Right renal cortex interstitium (tissue), 3 donors: ENCODE results near the gene AMIGO1. TPM values are rescaled to one million over a fixed set of nuclear protein-coding genes. Genes with fewer than 3 reads are reported as not detected.
"Not testable (repeated sequence)": the region's sequence is repeated elsewhere in the genome, so short reads cannot be mapped to it uniquely, and the experiment has no call there.

Experiments used
- DNase-seq, 3 donors: peaks; one replicate each; pipeline ENCODE4 v3.0.0-alpha.2; 2013; ENCODE audit warnings: low read depth in 3 of 3, low spot score in 2 of 3
- polyA plus RNA-seq, 3 donors: library from polyadenylated mRNA; unstranded; fragments of 120-200 nt; gene quantifications; one replicate each; pipeline ENCODE4 v1.2.1, GENCODE V29; 2013; ENCODE audit not compliant: insufficient read length in 3 of 3

Gene AMIGO1
- polyA plus RNA-seq, 3 donors, result 7.8 to 10.5 (median 8.8) TPM

DNA sequence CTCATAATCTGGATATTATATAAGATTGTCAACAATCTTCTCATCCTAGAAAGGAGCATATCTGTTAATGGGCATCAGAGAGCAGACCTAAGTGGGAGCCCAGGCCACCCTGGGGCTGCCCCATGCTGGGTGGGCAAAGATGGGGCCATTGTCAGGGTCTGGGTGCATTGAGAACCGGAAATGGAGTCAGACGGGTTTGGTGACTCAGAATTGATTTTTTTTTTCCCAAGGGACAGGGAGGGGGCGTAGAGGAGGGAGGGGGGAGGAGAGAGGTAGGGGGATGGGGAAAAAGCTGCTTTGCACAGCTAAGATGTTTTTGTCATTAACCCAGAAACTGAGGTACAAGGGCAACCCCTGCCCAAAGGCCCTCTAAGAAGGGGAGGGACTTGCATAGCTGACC, 24.5 kb downstream of the AMIGO1 start:
- DNase-seq, result no peak

DNA sequence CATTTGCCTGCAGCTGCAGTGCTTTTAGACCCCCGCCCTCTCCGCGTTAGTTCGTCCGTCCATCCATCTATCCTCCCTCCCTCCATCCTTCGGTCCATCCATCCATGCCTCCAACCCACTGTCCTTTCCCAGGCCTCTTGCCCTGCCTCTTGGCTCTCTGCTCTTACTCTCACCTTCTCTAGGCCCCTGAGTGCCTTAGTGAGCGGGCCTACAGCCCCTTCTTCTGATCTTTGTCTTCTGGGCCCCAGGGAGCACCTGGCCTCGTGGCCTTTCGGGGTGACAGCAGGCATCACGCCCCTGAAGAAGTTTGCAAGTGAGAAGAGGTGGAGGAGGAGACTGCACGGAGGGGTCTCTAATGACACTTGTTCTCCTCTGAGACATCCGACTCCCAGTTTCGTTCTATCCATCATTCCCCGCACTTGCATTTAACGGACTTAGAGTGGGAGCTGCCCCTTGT, 25.0 kb downstream of the AMIGO1 start:
- no peak for DNase-seq

DNA sequence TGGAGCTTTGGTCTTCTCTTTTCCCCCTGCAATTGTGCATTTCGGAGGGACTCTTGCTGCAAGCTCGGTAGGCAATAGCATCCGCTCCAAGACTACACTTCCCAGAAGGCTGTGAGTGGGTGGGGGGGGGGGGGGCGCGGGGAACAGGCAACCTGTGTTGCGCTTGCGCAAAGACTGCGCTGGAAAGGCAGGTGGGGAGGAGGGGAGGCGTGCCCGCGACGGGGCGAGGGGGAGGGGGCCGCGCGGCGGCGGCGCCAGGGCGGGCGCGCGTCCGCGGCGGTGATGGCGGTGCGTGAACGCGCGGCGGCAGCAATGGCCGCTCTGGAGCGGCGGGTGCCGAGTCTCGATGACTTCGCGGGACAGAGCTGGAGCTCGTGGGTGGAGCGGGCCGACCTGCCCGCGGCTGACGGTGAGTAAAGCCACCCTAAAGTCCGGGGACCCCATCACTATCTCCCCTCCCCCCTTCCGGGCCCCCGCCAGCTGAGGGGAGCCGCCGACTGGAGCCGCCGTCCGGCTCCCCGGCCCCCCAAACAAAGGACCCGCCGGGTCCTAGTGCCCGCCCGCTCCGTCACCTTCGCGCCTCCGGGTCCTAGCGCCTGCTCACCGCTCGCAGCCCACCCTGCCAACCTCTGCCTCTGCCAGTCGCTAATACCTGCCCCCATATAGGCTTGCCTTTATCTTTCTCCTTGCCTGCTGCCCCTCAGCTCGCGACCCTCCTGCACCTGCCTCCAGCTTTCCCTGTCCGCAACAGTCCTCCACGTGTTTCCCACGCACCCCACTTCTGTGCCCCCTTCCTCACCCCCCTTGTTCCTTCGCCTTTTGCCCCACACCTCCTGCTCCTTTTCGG, 25.6 kb downstream of the AMIGO1 start, which contains the start of gene ATXN7L2:
TSS of gene ATXN7L2 (plus strand) at position 234 of the 847 bp plus-strand sequence. CDS start at position 283, 49 bp downstream.
- peak; percentile 70 to 84 (median 75) for DNase-seq

DNA sequence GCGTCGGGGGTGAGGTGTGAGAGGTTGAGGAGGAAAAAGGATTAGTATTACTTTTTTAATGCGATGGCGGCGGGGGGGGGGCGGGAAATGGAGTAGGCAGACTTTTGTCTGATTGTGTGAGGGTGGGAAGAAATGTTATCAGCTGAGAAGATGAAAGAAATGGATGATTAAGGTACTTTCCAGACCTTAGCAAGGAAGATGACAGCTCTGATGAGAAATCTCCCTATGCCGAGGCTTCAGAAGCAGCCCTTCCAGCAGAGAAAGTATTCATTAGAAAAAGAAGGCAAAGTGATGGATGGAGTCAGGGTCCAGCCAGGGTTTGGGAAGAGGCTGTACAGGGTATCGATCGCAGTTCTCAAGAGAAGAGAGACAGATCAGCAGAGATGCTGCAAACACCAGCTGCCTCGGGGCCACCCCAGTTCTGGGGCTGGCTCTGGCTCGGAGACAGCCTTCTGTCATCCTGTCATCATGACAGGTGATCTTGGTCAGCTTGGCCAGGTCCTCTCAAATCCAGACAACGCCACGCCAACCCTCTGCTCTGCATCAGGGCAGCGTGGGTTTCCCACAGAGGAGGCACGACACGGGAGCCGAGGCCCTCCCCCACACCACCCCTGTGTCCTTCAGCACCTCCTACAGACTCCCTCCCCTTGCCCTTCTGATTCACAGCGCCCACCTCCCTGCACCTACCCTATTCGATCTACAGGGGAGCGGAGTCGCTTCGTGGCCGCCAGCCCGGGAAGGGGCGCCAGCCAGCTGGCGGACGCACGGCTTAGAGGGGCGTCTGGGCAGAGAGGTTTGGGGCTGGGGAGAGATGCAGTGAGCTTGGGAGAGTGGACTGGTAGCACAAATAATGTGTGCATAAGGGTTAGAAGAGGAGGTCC, 26.5 kb downstream of the AMIGO1 start:
- DNase-seq, result no peak

DNA sequence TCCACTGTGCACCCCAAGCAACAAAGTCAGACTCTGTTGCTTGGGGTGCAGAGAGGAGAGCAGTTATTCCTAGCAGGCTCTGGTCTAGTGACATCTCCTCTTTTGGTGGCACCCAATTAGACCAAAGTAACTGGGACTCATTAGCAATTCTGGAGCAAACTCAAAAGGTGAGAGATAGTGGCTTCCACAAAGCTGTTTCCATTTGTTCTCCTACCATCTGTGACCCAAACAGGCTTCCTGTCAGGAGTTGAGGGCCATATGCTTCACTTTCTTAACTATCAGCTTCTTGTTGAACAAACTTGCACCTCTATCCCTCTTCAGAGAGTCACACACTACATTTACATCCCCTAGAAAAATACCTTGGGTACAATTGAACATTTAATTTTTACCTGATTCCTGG, 27.3 kb downstream of the AMIGO1 start:
- no peak for DNase-seq

DNA sequence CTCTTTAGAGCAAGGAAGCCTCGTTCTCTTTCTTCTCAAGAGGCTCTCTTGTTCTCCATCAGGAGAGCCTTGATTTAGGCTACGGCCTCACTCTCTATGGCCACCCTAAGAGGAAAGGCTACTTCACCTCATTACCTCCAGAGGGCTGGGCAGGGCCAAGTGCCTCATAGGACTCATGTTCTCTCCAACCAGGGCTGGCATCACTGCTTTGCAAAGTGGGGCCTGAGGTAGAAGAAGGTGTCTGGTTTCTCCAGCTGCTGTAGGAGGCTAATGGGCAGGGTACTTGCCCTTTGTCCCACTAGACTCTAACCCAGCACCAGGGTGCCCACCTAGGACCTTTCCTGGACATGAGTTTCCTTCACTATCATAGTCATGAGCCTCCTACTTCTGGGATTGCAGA, 27.9 kb downstream of the AMIGO1 start:
- DNase-seq, result no peak

DNA sequence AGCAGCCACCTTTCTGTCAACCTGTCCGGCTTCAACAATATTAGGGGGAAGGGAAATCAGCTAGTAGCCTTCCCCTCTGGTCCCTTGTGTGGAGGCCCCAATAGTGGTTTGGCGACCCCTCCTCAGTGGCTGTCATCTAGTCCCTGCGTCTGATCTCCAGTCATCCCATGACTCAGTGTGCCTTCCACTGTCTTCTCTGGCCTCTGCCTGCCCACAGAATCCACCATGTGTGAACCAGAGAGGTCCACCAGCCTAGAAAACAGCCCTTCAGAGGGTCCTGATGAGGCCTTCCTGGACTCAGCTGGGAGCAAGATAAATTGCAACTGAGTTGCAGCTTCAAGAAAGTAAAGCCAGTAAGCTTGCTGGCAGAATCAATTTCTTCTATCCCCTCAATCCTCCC, 29.6 kb downstream of the AMIGO1 start:
- no peak for DNase-seq

DNA sequence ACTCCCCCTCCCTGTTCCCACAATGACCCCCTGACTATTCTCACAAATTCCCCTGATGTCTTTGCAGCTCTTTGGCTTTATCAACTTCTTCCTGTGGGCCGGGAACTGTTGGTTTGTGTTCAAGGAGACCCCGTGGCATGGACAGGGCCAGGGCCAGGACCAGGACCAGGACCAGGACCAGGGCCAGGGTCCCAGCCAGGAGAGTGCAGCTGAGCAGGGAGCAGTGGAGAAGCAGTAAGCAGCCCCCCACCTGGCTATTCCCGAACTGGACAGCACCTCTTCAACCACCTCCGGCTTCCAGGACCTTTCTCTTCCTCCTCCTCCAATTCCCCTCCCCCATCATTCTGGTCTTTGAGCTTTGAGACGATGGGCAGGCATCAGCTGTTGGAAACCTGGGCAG, 30.2 kb downstream of the AMIGO1 start:
- DNase-seq, result no peak

DNA sequence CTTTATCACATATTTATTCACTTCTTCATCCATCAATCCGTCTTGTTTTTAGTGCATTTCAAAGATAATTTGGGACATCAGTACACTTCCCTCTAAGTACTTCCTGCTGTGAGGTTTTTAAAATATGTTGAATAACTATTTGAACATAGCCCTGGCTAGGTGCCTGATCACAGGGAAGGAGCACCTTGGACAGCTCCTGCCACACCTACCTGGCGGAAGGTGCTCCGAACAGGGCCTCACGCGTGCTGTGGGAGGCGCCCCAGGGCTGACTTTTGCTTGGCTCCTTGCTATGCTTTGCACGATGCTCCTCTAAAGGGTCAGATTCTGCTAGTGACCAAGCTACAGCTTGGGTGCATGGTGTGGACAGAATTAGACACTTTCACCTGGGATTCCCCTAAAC, 30.7 kb downstream of the AMIGO1 start:
- DNase-seq, result no peak

DNA sequence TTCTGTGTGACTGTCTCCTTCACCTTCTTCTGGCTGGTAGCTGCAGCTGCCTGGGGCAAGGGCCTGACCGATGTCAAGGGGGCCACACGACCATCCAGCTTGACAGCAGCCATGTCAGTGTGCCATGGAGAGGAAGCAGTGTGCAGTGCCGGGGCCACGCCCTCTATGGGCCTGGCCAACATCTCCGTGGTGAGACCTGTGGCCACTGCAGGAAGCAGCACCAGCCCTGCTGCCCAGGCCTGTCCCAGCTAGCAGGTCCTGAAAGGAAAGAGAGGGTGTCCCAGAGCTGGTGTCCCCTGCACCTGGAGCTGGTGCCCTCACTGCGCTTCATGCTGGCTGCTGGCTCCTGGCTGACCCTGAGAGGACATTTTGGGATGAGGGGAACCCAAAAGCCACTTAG, 31.7 kb downstream of the AMIGO1 start:
- no peak for DNase-seq

DNA sequence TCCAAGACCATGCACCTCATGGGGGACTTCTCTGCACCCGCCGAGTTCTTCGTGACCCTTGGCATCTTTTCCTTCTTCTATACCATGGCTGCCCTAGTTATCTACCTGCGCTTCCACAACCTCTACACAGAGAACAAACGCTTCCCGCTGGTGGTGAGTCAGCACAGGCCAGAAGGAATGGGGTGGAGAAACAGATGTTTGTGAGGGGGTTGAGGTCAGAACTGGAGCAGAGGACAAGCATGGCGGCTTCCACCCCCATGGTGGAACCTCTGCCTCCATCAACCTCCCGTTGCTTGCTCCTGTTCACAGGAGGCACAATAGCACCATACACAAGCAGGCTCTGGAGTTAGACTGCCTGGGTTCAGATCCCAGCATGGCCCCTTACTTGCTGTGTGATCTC, 32.7 kb downstream of the AMIGO1 start:
- DNase-seq, result no peak

DNA sequence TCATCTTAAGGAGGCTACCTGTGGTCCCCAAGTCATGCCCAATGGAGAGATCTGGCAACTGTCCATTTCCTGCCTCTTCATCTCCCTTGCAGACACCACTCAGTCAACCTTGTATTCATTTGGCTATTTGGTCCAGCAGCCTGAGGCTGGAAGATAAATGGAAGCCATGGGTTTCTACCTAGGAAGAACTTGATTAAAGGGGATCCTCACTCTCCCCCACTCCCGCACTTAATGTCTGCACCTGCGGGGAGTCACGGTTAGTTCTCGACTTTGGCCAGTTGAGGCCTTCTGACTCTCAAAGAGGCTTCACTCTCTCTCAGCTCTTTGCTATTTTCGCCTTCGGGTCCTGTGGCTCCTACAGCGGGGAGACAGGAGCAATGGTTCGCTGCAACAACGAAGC, 34.3 kb downstream of the AMIGO1 start:
- no peak for DNase-seq

DNA sequence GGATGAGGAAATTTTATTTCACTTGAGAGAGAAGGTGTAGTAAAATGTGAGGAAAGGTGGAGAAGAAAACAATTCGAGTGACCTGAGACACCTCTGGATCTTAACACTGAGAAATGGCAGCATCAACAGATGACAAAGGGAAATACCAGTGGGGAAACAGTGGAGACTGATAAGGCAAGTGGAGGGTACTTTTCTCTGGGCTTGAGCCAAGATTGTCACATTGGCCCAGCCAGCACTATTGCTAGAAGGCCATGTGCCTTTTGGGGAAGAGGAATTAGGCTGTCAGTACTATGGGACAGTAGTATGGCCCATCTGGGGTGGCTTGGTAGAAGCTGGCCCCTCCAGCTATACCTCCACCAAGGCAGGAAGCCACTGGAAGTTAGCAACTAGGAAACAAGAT, 34.8 kb downstream of the AMIGO1 start:
- no peak for DNase-seq

DNA sequence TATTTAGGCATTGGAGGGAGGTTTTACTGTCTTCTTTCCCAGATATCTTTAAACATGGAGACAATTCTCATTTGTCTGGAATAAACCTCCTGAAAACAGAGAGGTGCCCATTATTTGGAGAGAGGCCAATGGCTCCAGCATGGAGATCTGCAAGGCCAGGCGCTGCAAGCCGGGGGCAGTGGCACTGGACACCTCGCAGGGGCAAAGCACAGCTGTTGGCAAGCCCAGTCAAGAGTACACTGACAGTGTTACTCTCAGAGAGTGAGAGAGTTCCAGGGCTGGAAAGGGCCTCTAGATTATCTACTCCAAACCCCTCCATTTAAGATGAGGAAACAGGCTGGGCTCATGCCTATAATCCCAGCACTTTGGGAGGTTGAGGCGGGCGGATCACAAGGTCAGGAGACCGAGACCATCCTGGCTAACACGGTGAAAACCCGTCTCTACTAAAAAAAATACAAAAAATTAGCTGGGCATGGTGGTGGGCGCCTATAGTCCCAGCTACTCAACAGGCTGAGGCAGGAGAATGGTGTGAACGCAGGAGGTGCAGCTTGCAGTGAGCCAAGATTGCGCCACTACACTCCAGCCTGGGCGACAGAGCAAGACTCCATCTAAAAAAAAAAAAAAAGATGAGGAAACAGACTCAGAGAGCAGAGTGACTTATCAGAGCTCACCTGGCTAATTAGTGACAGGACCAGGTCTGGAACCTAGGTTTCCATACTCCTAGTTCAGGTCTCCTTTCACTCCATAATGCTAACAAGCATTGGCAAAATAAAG, 36.1 kb downstream of the AMIGO1 start:
- not testable (repeated sequence) for DNase-seq

DNA sequence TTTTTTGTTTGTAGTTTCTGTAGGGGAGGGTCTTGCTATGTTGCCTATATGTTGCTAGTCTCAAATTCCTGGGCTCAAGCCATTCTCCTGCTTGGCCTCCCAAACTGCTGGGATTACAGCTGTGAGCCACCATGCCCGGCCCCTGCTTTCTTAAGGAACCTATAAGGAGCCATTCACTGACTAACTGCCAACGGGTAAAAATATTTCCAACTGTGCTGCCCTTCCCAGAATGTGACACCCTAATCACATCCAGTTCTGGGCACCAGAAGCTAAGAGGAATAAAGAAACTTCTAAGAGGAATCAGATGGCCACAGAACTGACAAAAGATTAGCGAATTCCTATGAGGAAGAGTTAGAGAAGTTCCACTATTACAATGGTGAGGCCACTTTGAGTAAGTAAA, 36.7 kb downstream of the AMIGO1 start:
- DNase-seq, result no peak

DNA sequence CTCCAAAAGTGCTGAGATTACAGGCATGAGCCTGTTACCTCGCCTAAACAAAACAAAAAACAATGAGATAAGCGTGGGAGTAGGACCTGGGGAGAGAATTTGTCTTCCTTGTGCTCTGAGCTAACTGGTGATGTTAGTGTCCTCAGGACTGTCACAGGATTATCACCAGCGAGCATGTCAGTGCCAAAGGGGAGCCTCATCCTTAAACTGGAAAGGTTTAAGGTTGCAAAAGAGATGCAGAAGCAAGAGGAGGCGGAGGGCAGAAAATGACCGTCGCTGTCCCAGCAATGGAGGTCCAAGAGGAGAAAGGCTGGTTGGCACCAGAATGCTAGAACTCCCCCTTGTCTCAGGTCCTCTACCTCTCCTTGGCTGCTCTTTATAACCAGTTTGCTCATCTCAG, 39.3 kb downstream of the AMIGO1 start:
- DNase-seq, result no peak

DNA sequence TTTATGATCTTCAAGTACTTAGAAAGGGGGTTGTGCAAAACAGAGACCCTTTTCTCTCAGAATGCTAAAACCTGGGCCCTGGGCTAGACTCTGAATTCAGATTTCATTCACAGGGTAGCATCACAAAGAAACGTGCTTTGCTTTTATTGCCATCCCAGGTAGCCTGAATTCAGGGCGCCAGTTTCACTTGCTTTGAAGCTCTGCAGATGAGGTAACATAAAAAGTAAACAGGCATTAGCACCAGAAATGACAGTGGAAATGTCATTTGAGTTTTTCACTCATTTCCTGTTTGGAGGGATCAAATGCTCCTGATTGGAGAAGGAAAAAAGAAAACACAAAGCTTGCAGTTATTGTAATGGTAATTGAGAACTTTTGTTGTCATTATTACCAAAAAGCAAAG, 40.6 kb downstream of the AMIGO1 start:
- no peak for DNase-seq

DNA sequence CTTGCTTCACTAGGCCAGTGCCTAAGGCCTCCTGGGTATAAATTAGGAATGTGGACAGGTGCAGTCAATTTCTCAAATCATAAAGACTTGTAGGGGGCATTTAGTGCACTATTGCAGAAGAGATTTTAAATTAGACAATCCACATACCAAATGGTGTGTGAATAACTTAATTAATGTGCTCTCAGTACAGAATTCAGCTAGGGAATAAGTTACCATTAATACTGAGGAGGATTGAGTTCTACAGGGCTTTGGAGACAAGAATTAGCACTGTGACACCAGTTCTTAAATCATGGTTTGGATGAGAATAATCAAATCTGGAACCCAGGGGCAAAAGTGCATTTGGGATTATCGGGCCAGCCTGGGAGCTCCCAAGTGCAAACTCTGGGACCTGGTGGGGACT, 41.5 kb downstream of the AMIGO1 start:
- no peak for DNase-seq

DNA sequence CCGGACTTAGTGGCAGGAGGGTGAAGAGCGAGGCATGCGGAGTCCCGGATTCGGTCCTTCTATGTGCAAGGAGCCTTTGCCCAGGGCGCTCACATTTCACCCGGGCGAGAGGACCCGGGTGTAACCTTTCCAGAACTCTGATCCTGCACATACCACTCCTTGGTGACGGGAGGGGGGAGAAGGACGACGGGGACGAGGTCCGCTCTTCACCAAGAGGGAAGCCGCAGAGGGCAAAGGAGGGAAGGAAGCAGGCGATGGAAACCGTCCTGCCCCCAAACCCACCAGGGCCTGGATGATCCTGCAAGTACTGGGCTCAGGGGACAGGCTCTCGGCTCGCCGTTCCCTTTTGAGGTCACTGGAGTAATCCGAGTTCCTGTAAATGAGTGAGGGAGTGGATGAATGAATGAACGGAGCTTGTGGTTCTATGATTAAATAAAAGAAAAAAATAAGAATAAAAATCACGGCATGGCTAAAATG, 42.2 kb downstream of the AMIGO1 start:
- no peak for DNase-seq

DNA sequence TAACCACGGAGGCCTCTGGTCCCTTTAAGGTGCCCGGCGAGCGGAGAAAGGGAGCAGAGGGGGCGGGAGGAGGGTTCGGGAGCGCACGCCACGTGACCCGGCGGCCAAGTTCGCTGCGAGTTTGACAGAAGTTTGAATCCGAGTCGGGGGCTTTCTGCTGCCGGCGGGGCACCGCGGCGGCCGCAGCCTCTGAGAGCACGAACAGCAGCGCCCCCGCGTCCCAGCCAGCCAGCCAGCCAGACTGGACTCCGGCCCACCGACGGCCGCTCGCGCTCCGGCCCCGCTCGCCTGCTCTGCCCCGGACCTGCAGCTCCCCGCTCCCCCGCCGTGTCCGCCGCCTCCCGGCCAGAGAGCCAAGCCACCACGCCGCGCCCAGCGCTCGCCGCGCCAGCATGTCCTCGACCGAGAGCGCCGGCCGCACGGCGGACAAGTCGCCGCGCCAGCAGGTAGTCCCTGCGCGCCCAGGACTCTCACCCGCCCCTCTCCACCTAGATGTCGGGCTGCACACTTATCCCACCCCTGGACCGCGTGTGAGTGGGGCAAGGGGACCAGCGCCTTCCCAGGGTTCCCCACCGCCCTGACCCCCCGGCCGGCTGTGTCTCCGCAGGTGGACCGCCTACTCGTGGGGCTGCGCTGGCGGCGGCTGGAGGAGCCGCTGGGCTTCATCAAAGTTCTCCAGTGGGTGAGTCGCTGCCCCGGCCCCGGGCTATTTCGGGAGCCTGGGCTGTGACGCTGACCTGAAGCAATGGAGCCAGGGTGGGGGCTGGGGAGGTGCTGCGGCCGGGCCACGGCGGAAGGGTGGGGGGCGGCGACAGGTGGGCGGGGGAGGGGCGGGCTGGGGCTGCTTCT, 42.9 kb downstream of the AMIGO1 start, which contains the start of gene SYPL2:
TSS of gene SYPL2 (plus strand) at position 95 of the 849 bp plus-strand sequence. CDS start at position 393, 298 bp downstream.
- DNase-seq, result no peak
